Epithelial cell of proximal tubule (primary cell): ENCODE measurements around the gene VPS29. TPM values are rescaled to one million over a fixed set of nuclear protein-coding genes. Genes with fewer than 3 reads are reported as not detected.
"Not testable (repeated sequence)": the region's sequence is repeated elsewhere in the genome, so short reads cannot be mapped to it uniquely, and the experiment has no call there.

Source experiments
- DNase-seq: peaks from one replicate; pipeline ENCODE4 v3.0.0-alpha.2; 2011; ENCODE audit warnings: low read depth
- H3K4me3 ChIP-seq: 2 replicates; pipeline ENCODE4 v1.5.1; 2011; ENCODE audit warnings: low read depth, mild to moderate bottlenecking, low read length
- CTCF ChIP-seq: conservative IDR thresholded peaks from 2 replicates; pipeline ENCODE4 v1.5.1; 2012; ENCODE audit warnings: low read depth, mild to moderate bottlenecking, low read length
- total RNA-seq: library from RNA; depleted of rRNA; stranded (reverse); fragments of >200 nt; gene quantifications from 2 replicates; pipeline ENCODE4 v1.2.3, GENCODE V29; 2015

Gene VPS29
- total RNA-seq, 1 donor from 2014 or later: 90.1 TPM

GRCh38 chr12:110545812-110546211, 43.9 kb upstream of the VPS29 start:
- no peak for DNase-seq
- no peak overlapping the region for H3K4me3 ChIP-seq
- TF ChIP-seq CTCF: no peak

- not testable (repeated sequence) for H3K4me3 ChIP-seq
Measured at GRCh38 chr12:110545259-110545658, 43.3 kb upstream of the VPS29 start.

GRCh38 chr12:110543965-110544364, 42.1 kb upstream of the VPS29 start:
- no peak for TF ChIP-seq CTCF
- H3K4me3 ChIP-seq: no peak overlapping the region
- no peak for DNase-seq

More at GRCh38 chr12:110545259-110545658, 43.3 kb upstream of the VPS29 start:
- DNase-seq: not testable (repeated sequence)

GRCh38 chr12:110543252-110543959, 41.5 kb upstream of the VPS29 start:
- no peak for DNase-seq

GRCh38 chr12:110540048-110540447, 38.1 kb upstream of the VPS29 start:
- no peak for TF ChIP-seq CTCF
- DNase-seq: no peak
- H3K4me3 ChIP-seq: no peak overlapping the region

More at GRCh38 chr12:110543252-110543959, 41.5 kb upstream of the VPS29 start:
- no peak overlapping the region for H3K4me3 ChIP-seq
- no peak for TF ChIP-seq CTCF

GRCh38 chr12:110538869-110539622, 37.1 kb upstream of the VPS29 start:
- no peak for DNase-seq
- no peak overlapping the region for H3K4me3 ChIP-seq

More at GRCh38 chr12:110538869-110539622, 37.1 kb upstream of the VPS29 start:
- TF ChIP-seq CTCF: no peak
